AG04449 (cell line): ENCODE data around the gene YPEL1.

Experiments used
- CTCF ChIA-PET: fragments of 350-600 bp; formaldehyde crosslinking; extraction: SDS; loops from one replicate; lab custom pipeline; 2021; ENCODE audit warnings: antibody characterized with exemption; lab: Yijun Ruan, JAX
- POLR2A ChIA-PET: fragments of 400-600, 350-600 bp; formaldehyde crosslinking; extraction: SDS; loops from one replicate; lab custom pipeline; 2020; ENCODE audit warnings: antibody characterized with exemption, inconsistent platforms; lab: Yijun Ruan, JAX
- DNase-seq: peaks from one replicate; pipeline ENCODE4 v3.0.0-alpha.2; 2010; ENCODE audit warnings: low read depth, low spot score
- H3K4me3 ChIP-seq: 2 replicates; pipeline ENCODE4 v1.5.1; 2011; ENCODE audit warnings: low read depth, mild to moderate bottlenecking, control low read depth, low read length
- TF ChIP-seq, protein P1 (sequence below): IDR thresholded peaks from one replicate; pipeline ENCODE4 v1.5.1; 2011; ENCODE audit warnings: mild to moderate bottlenecking, moderate library complexity, low read length, control low read depth, inconsistent platforms; ENCODE audit not compliant: insufficient read depth; ENCODE audit errors: missing control alignments

YPEL1 gene

DNA sequence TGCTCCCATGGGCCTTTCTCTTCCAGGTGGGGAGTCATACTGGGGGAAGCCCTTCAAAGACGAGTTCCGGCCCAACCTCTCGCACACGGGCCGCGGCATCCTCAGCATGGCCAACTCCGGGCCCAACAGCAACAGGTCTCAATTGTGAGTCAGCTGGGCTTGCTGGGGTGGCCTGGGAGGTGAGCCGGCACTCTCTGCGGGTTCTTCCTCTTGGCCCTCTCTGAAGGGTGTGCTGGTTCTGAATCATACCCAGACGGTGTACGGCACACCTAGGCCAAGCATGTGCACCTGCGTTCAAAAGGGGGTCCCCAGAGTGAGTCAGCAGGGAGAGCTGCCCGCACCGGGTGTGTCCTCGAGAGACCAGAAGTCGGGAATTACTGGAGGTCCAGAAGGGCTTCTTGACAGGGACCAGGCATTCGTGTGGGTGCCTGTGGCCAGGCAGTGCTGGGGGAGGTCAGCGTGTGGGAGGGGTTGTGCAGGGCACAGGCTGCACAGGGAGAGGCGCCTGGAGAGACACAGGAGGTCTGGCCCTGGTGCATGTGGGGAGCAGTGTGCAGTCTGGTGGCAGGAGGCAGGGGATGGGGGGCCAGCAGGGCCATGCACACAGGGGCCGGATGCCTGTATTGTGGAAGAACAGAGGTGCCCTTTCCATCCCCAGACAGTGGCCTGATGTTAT is 46.8 kb downstream of the YPEL1 start:
- no peak for DNase-seq
- CTCF ChIA-PET: no interaction called here

DNA sequence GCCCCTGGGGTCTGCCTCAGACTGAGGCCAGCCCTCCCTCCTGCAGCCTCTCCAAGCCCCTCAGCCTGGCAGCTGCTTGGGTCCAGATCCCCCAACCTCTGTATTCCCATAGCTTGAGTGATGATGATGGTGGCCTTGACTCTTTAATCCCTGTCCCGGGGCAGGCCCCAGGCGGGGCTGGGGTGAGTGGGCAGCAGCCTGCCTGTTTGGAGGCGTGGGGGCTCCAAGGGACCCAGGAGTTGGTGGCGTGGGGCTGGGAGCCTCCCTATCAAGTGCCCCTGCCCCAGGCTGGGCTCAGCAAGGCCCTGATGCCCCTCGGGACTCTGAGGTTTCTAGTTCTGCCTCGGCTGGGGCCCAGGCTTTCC is 47.3 kb downstream of the YPEL1 start:
- POLR2A ChIA-PET: interaction anchor here (0.7 kb wide), 1 partner anchor 19 kb away, joined by 3 read pairs; no protein-coding TSS in a partner anchor
- no peak for DNase-seq
- no peak overlapping the region for H3K4me3 ChIP-seq
- CTCF ChIA-PET: no interaction called here
- TF ChIP-seq, protein P1, sequence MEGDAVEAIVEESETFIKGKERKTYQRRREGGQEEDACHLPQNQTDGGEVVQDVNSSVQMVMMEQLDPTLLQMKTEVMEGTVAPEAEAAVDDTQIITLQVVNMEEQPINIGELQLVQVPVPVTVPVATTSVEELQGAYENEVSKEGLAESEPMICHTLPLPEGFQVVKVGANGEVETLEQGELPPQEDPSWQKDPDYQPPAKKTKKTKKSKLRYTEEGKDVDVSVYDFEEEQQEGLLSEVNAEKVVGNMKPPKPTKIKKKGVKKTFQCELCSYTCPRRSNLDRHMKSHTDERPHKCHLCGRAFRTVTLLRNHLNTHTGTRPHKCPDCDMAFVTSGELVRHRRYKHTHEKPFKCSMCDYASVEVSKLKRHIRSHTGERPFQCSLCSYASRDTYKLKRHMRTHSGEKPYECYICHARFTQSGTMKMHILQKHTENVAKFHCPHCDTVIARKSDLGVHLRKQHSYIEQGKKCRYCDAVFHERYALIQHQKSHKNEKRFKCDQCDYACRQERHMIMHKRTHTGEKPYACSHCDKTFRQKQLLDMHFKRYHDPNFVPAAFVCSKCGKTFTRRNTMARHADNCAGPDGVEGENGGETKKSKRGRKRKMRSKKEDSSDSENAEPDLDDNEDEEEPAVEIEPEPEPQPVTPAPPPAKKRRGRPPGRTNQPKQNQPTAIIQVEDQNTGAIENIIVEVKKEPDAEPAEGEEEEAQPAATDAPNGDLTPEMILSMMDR: no peak

More for the DNA sequence above, 46.8 kb downstream of the YPEL1 start:
- TF ChIP-seq, protein P1: no peak
- H3K4me3 ChIP-seq: no peak overlapping the region
- POLR2A ChIA-PET: interaction anchor here (0.7 kb wide), 1 partner anchor 19 kb away, joined by 3 read pairs; no protein-coding TSS in a partner anchor

GRCh38 chr22:21687685-21688259 is 47.8 kb downstream of the YPEL1 start:
- TF ChIP-seq, protein P1: no peak
- DNase-seq: no peak
- H3K4me3 ChIP-seq: no peak overlapping the region
- ChIA-PET CTCF (no interaction called here), POLR2A (no interaction called here)

DNA sequence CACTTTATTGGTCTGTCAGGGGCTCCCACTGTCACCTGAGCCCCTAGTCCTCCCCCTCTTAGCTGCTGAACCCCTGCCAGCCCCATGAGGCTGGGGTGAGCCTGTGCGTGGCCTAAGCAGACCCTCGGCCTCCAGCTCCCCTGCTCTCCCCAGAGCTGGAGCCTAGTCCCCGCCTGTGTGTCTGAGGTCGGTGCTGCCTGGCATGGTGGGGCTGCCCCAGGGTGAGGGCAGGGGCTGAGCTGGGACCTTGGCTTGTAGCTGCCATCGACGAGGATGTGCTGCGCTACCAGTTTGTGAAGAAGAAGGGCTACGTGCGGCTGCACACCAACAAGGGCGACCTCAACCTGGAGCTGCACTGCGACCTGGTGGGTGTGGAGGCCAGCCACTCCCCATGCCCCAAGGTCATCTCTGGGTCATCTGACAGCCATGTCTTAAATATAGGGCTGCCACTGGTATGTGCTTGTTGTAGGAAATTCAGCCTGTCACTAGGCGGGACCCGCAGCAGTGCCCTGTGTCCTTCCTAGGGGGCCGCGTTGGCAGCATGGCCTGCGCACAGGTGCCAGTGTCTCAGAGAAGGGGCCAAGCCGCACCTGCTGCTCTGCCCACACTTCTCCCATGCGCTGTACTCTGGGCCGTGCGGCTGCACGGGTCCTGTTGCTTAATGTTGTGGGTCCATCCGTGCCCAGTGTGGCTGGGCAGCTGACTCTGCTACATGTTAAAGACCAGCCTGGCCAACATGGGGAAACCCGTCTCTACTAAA is 48.8 kb downstream of the YPEL1 start:
- no peak overlapping the region for H3K4me3 ChIP-seq
- TF ChIP-seq, protein P1: no peak
- DNase-seq: no peak
- CTCF ChIA-PET: no interaction called here
- POLR2A ChIA-PET: no interaction called here

DNA sequence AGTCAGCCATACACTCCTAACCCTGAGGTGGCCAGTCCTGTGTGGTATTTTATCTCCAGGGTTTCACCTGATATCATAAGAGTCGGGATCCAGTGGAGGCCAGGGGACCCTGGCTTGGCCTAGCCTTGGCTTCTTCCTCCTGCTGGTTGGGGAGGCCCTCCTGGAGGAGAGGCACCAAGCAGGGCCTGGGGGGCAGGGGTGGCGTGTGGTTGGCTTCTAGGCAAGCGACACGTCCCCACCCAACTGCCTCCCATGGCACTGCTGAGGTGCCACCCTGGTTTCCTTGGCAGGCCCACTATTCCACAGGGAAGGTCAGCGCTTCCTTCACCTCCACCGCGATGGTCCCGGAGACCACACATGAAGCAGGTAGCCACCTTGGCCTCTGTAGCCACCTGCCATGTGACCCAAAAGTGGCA is 49.4 kb downstream of the YPEL1 start:
- ChIA-PET CTCF (no interaction called here), POLR2A (no interaction called here)
- TF ChIP-seq, protein P1: no peak
- H3K4me3 ChIP-seq: no peak overlapping the region
- no peak for DNase-seq

- H3K4me3 ChIP-seq: no peak overlapping the region
- TF ChIP-seq, protein P1: no peak
- DNase-seq: no peak
- POLR2A ChIA-PET: no interaction called here
- CTCF ChIA-PET: no interaction called here
These were observed 50.5 kb downstream of the YPEL1 start for GRCh38 chr22:21685164-21685513.
